ENCODE results near the gene TMEM156.

GRCh38 chr4:39061457-39061856 is 29.2 kb upstream of the TMEM156 start:
- TF ChIP-seq CTCF (IDR thresholded peaks at IDR 0.05) (no peak), POLR2A (IDR thresholded peaks at IDR 0.05) (no peak)
